Measurements from ENCODE around the gene AGPAT1.
A peak's percentile ranks its signal among the peaks of the same experiment; 100 is the strongest.

- TF ChIP-seq HOXA9 (CRISPR knock-in tag; IDR thresholded peaks at IDR 0.05; ENCODE audit: borderline replicate concordance): no peak
- no peak; the same call in 1 of the 2 replicates for TF ChIP-seq POLR2AphosphoS5 (IDR thresholded peaks at IDR 0.05; ENCODE audit: low read depth, low read length)
- TF ChIP-seq ATF4 (CRISPR knock-in tag; IDR thresholded peaks at IDR 0.05): no peak
- TF ChIP-seq, protein P1, sequence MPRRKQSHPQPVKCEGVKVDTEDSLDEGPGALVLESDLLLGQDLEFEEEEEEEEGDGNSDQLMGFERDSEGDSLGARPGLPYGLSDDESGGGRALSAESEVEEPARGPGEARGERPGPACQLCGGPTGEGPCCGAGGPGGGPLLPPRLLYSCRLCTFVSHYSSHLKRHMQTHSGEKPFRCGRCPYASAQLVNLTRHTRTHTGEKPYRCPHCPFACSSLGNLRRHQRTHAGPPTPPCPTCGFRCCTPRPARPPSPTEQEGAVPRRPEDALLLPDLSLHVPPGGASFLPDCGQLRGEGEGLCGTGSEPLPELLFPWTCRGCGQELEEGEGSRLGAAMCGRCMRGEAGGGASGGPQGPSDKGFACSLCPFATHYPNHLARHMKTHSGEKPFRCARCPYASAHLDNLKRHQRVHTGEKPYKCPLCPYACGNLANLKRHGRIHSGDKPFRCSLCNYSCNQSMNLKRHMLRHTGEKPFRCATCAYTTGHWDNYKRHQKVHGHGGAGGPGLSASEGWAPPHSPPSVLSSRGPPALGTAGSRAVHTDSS (CRISPR knock-in tag; conservative IDR thresholded peaks at IDR 0.05): no peak
- TF ChIP-seq EP300 (IDR thresholded peaks at IDR 0.05; ENCODE audit: low read depth in 2 of 2, low read length in 2 of 2): no peak
- TF ChIP-seq EP300 (CRISPR knock-in tag; IDR thresholded peaks at IDR 0.05; ENCODE audit: borderline replicate concordance): no peak
- 0 out of 4 replicates have a peak, but pooled peaks of 1 of the 2 experiments have one; percentile 38 for TF ChIP-seq POLR2A (IDR thresholded peaks at IDR 0.05; ENCODE audit: insufficient read depth in 1 of 2, low read depth in 2 of 2, low read length in 2 of 2)
Observed at GRCh38 chr6:32166411-32167061, 9.3 kb downstream of the AGPAT1 start.
